Esophagus squamous epithelium (tissue), 4 donors: ENCODE data around the gene GTF2H4.

Source experiments
- POLR2A ChIP-seq, 4 donors: fragments of 450-650 bp; IDR thresholded peaks; one replicate each; pipeline ENCODE4 v1.6.1; 2017; ENCODE audit warnings: antibody characterized with exemption in 4 of 4, mild to moderate bottlenecking in 4 of 4, moderate library complexity in 3 of 4
- TF ChIP-seq, protein P1 (sequence below), 6 experiments: fragments of 450-650 bp in 4 of 6; fragments of 200-600 bp in 2 of 6; sonication (generic) in 2 of 6; IDR thresholded peaks; one replicate each; pipeline ENCODE4 v1.5.1; 2016 to 2019; ENCODE audit warnings: antibody characterized with exemption in 6 of 6, mild to moderate bottlenecking in 4 of 6, moderate library complexity in 4 of 6

DNA sequence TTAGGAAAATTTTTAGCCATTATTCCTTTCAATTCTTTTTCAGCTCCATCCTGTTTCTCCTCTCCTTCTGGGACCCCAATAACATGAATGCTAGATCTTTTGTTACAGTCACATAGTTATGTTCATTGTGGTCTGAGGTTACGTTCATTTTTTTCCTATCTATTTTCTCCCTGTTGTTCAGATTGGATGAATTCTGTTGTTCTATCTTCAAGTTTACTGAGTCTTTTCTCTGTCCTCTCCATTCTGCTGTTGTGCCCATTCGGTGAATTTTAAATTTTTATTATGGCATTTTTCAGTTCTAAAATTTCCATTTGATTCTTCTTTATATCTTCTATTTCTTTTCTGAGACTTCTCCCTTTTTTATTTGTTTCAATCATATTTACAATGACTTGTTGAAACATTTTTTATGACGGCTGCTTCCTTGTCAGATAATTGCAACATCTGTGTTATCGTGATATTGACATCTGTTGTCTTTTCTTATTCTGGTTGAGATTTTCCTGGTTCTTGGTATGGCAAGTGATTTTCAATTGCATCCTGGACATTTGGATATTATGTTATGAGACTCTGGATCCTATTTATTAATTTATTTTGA lies 36.3 kb upstream of the GTF2H4 start:
- TF ChIP-seq, protein P1, sequence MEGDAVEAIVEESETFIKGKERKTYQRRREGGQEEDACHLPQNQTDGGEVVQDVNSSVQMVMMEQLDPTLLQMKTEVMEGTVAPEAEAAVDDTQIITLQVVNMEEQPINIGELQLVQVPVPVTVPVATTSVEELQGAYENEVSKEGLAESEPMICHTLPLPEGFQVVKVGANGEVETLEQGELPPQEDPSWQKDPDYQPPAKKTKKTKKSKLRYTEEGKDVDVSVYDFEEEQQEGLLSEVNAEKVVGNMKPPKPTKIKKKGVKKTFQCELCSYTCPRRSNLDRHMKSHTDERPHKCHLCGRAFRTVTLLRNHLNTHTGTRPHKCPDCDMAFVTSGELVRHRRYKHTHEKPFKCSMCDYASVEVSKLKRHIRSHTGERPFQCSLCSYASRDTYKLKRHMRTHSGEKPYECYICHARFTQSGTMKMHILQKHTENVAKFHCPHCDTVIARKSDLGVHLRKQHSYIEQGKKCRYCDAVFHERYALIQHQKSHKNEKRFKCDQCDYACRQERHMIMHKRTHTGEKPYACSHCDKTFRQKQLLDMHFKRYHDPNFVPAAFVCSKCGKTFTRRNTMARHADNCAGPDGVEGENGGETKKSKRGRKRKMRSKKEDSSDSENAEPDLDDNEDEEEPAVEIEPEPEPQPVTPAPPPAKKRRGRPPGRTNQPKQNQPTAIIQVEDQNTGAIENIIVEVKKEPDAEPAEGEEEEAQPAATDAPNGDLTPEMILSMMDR (IDR thresholded peaks at IDR 0.05): no peak
- TF ChIP-seq POLR2A (IDR thresholded peaks at IDR 0.05): no peak
